Measurements from ENCODE around the gene SLC49A4.

Gene SLC49A4

GRCh38 chr3:122786066-122786465, 8.8 kb upstream of the SLC49A4 start:
- DNase-seq: peak; percentile 81

- DNase-seq: no peak
Measured at GRCh38 chr3:122787872-122788271, 7.0 kb upstream of the SLC49A4 start.

GRCh38 chr3:122789585-122790273, 5.1 kb upstream of the SLC49A4 start:
- DNase-seq: no peak

DNA sequence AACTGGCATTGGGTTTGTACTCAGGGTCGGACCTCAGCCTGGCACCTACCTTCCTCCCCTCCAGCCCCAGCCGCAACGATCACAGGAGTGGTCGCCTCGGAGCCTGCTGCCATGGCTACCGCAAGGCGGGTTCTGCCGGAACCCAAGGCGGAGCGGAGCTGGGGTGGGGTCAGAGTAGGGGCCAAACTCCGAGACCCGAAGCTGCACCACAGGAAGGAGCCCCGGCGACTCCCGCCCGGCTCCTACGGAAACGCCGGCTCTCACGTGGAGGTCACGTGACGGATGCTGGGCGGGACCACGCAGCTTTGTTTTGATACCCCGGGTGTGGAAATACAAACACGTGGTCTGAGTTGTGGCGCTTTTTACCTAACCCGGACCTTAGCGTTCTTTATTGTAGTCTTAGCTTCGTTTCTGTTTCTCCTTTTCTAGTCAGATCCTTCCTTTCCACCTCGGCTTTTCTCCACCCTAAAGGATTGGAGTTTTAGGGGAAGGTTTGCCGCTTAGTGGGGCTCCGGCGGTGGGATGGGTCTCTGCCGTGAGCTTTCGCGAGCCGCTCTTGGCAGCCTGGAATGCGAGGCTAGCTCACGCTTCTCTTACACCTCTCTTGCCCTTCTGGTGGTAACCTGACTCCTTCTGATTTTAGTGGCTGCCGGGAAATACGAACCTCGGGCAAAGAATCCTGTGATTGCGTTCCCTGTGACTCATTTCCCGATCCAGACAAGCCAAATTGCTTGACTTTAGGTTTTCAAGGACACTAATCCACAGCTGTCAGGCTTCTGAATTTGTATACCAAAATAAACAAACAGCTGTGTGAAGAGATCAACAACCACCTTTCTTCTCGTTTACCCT, 1.1 kb upstream of the SLC49A4 start, which contains the start of gene HSPBAP1:
HSPBAP1 (minus strand) TSS at position 264 of the 849 bp plus-strand sequence; CDS start at position 113, 151 bp downstream.
- DNase-seq: peak; percentile 89

GRCh38 chr3:122794483-122794778, 438 bp upstream of the SLC49A4 start:
- DNase-seq: no peak

DNA sequence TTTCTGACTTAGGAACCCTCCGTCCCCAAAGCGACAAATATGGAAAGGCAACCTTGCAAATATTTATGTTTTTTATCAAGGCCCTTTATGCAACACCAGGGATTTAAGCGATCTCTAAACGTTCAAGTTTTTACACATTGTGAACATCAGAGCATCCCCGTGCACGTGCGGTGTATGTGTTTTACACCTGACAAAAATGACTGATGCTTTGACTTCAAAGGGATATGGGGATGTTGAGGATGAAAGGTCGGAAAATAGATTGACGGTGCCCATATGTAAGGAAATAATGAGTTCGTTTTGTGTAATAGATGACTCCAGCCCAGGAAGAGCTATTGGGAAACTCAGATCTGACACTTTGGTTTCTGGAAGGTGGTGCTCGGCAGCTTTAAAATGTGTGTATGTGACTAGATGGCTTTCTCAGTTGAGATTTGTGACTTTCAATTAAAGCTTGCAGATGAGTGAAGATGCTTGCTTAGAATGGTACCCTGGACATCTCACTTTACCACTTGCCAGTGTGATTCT, 866 bp downstream of the SLC49A4 start:
- no peak for DNase-seq

DNA sequence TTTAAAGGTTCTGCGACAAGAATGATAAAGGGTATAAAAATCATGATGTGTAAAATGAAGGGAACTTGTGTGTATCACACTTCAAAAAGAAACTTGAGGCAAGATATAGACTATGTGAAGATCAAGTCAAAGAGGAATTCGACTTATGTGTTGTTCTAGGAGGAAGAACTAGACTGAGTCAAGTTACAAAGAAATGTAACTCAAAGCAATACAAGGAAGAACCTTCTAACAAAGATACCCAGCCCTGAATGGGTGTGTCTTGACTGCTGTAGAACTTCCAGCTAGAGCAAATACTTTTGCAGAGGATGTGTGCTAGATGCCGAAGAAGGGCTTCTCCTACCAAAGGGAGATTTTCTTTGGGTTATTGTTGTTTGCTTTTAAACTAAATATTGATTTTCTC, 2.4 kb downstream of the SLC49A4 start:
- DNase-seq: peak; percentile 6

GRCh38 chr3:122799322-122799721, 4.5 kb downstream of the SLC49A4 start:
- no peak for DNase-seq

- no peak for DNase-seq
Measured at GRCh38 chr3:122800031-122800430, 5.2 kb downstream of the SLC49A4 start.

DNA sequence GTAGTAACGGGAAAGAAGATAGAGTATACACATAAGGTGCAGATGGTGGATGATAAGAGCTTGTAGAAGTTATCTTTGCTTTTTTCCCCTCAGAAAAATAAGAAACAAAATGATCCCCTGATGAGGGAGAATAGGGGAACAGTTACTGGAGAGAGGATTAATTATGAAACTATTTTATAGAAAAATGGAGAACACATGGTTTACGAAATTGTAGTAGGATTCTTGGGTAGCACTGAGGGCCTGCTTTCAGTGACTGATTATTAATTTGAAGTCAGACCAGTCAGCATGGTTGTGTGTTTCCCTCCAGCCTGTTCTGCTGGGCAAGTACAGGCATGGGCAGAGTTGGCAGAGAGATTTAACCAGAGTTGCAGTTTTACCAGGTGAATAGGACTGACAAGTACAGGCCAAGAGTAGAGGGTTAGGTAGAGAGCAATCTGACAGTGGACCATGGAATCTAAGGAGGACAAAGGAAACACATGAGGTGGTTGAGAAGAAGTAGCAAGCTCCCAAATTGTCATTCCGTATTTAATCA, 5.9 kb downstream of the SLC49A4 start:
- DNase-seq: no peak

GRCh38 chr3:122802323-122802722, 7.5 kb downstream of the SLC49A4 start:
- DNase-seq: no peak

- DNase-seq: no peak
Measured at GRCh38 chr3:122803977-122804376, 9.1 kb downstream of the SLC49A4 start.

DNA sequence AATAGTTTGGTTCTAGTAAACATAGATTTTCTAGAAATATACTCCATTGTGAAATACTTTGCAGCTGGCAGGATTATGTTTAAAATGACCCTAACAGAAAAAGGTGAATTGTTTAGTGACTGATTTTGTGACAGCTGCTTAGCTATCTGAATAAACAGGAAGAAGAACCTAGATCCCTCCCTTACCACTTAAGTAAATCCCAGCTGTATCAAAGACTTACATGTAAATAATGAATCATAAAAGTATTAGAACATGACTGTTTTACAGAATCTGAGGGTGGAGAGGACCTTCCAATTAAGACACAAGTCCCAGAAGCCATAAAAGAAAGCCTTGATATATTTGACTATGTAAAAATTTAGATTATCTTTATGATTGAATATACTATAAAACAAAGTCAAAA, 15.9 kb downstream of the SLC49A4 start:
- no peak for DNase-seq

GRCh38 chr3:122816587-122816986, 21.7 kb downstream of the SLC49A4 start:
- DNase-seq: no peak

DNA sequence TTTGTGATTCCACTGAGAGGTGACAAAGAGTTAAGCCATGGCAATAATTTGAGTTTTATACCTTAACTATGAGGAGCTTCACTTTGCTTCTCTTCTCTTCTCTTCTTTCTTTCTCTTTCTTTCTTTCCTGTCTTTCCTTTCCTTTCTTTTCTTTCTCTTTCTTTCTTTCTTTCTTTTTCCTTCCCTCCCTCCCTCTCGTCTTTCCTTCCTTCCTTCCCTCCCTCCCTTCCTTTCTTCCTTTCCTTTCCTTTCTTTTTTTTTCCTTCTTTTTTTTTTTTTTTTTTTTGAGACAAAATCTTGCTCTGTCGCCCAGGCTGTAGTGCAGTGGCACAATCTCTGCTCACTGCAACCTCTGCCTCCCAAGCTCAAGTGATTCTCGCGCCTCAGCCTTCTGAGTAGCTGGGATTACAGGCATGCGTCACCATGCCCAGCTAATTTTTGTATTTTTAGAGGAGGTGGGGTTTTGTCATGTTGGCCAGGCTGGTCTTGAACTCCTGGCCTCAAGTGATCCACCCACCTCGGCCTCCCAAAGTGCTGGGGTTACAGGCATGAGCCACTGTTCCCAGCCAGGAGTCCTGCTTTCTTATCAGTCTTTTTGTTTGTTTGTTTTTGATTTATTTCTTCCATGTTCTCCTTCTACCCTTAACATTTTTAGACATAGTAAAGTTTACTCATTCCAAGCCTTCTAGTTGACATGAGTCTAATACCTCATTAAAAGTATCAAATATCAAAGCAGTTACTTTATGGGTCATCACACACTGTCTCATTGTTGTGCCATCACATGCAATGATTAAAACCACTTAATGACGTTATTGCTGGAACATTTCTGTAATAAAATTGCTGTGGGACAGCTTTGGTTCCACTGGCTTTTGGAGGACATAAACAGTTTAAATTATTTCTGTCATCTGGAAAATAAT, 29.9 kb downstream of the SLC49A4 start:
- DNase-seq: peak; percentile 6

DNA sequence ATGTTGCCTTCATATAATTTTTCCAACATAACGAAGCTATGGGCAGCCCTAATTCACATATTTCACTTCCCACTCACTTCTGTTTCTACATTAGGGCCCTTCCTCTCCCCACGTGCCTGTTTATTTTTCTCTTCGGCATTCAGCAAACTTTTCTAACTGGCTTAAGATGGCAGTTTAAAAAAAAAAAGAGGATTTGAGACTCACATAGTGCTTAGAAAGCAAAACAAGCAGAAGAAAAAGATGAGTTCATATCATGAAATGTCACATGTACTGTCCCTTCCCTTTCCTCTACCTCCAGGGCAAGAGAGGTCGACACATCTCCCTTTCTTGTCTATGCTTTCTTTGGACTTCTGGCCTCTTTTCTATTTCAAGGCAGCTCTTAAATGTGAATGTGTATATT, 30.6 kb downstream of the SLC49A4 start:
- DNase-seq: no peak

DNA sequence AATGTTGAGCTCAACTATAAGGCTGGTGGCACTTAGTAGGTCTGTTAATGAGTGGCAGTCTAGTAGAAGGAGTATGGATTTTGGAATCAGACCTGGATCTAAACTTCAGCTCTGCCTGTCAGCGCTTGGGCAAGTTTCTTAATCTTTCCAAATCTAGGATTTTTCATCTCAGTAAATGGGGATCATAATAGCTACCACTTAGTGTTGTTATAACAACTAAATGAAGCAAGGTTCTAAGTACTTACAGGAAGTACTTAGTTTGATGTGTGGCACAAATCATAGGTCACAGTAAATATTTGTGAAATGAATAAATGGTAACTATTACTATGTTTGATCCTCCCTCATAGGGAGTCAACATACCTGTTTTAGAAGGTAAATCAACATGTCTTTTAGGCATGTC, 31.4 kb downstream of the SLC49A4 start:
- no peak for DNase-seq

GRCh38 chr3:122828281-122828680, 33.4 kb downstream of the SLC49A4 start:
- DNase-seq: no peak

- DNase-seq: no peak
Measured at GRCh38 chr3:122835590-122835989, 40.7 kb downstream of the SLC49A4 start.

DNA sequence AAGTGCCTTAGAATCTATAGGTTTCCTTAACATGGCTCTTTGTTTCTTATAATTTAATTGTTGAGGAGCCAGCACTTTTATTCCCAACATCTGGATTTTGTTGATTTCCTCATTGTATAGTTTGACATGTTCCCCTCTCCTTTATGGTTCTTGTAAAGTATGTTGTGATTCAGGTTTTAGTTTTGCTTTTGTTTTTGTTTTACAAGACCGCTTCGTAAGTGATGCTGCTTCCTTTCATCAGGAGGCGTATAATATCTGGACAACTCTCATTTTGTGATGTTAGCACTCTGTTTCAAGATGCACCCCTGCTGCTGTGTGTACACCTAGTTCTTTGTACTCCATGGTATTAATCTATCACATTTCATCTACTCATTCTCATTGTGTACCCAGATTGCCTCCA, 48.7 kb downstream of the SLC49A4 start:
- DNase-seq: no peak

GRCh38 chr3:122857019-122857418, 62.1 kb downstream of the SLC49A4 start:
- peak; percentile 17 for DNase-seq

GRCh38 chr3:122858373-122858772, 63.5 kb downstream of the SLC49A4 start:
- DNase-seq: peak; percentile 3

All from fibroblast of skin of abdomen (primary cell).